Endothelial cell of umbilical vein (primary cell): ENCODE measurements around the gene NFKBIL1. TPM values are rescaled to one million over a fixed set of nuclear protein-coding genes. Genes with fewer than 3 reads are reported as not detected.

Experiments used
- BruUV-seq: library from RNA; stranded (reverse); fragments of 400-500 nt; replicated peaks from 2 replicates; lab custom pipeline; 2021; lab: Mats Ljungman, UMichigan
- CTCF ChIA-PET: fragments of 300-600, 350-600 bp; sonication (Branson Sonifier 250); formaldehyde crosslinking; loops from one replicate; lab custom pipeline; 2021; ENCODE audit warnings: antibody characterized with exemption, inconsistent platforms; lab: Charles Lee
- POLR2A ChIA-PET: fragments of 300-600, 350-600 bp; sonication (Branson Sonifier 250); formaldehyde crosslinking; loops from one replicate; lab custom pipeline; 2021; ENCODE audit warnings: antibody characterized with exemption, inconsistent platforms; lab: Charles Lee
- DNase-seq: peaks from one replicate; pipeline ENCODE4 v3.0.0-alpha.2; 2011; ENCODE audit warnings: low read depth, low spot score
- FAIRE-seq: peaks from 2 replicates; lab custom pipeline; 2011; peaks lifted over from hg19 to GRCh38; lab: Jason Lieb, UNC
- H2AFZ ChIP-seq: 2 replicates; pipeline ENCODE4 v1.6.0; 2012; ENCODE audit warnings: low read depth, low read length, control low read depth, inconsistent platforms
- H3K27ac ChIP-seq: 2 replicates; pipeline ENCODE4 v1.5.1; 2011; ENCODE audit warnings: low read depth, mild to moderate bottlenecking, control low read depth, low read length, moderate library complexity; ENCODE audit not compliant: insufficient read depth
- H3K27me3 ChIP-seq, 2 experiments: 2 replicates each; pipeline versions ENCODE4 v1.6.0 to v1.6.1; 2011; ENCODE audit warnings: low read length in 2 of 2, mixed read lengths in 1 of 2; ENCODE audit not compliant: control insufficient read depth in 2 of 2, insufficient read depth in 2 of 2
- H3K36me3 ChIP-seq, 2 experiments: 2 replicates in 1 of 2; 3 replicates in 1 of 2; pipeline ENCODE4 v1.5.1; 2011; ENCODE audit warnings: low read length in 2 of 2, mild to moderate bottlenecking in 1 of 2, moderate library complexity in 1 of 2; ENCODE audit not compliant: control insufficient read depth in 2 of 2, insufficient read depth in 2 of 2; ENCODE audit errors: extremely low read depth in 1 of 2
- H3K4me1 ChIP-seq: 3 replicates; pipeline ENCODE4 v1.5.1; 2011; ENCODE audit warnings: mild to moderate bottlenecking, low read length; ENCODE audit not compliant: control insufficient read depth, insufficient read depth; ENCODE audit errors: extremely low read depth
- H3K4me2 ChIP-seq: 2 replicates; pipeline ENCODE4 v1.6.1; 2011; ENCODE audit warnings: low read length, control low read depth, mixed read lengths; ENCODE audit not compliant: insufficient read depth
- H3K4me3 ChIP-seq, 3 experiments: fragments of 200-600 bp in 1 of 3; sonication (generic), shearing (Covaris generic) in 1 of 3; replicated peaks in 1 of 3; 2 replicates each; pipeline ENCODE4 v1.5.1; 2011 to 2016; ENCODE audit warnings: control low read depth in 3 of 3, low read length in 3 of 3, mild to moderate bottlenecking in 2 of 3, inconsistent platforms in 1 of 3, low read depth in 1 of 3, moderate library complexity in 1 of 3; ENCODE audit not compliant: insufficient read depth in 1 of 3
- H3K79me2 ChIP-seq: 2 replicates; pipeline ENCODE4 v1.6.0; 2012; ENCODE audit warnings: low read length, inconsistent platforms; ENCODE audit not compliant: control insufficient read depth, insufficient read depth
- H3K9ac ChIP-seq: replicated peaks from 2 replicates; pipeline ENCODE3; 2011; ENCODE audit warnings: low read length, control low read depth; ENCODE audit not compliant: insufficient read depth; ENCODE audit errors: extremely low read depth
- H3K9me1 ChIP-seq: replicated peaks from 3 replicates; pipeline ENCODE4 v1.6.0; 2011; ENCODE audit warnings: mild to moderate bottlenecking, low read length; ENCODE audit not compliant: control insufficient read depth, insufficient read depth; ENCODE audit errors: extremely low read depth
- H3K9me3 ChIP-seq: replicated peaks from 2 replicates; pipeline ENCODE4 v1.5.1; 2012; ENCODE audit warnings: low read length, inconsistent platforms; ENCODE audit not compliant: control insufficient read depth, insufficient read depth
- H4K20me1 ChIP-seq: replicated peaks from 2 replicates; pipeline ENCODE3; 2011; ENCODE audit warnings: mild to moderate bottlenecking, low read length; ENCODE audit not compliant: control insufficient read depth, insufficient read depth; ENCODE audit errors: extremely low read depth
- CTCF ChIP-seq, 2 donors: IDR thresholded peaks; 1 replicate in 1 of 2; 2 replicates in 1 of 2; pipeline ENCODE4 v1.5.1; 2011; ENCODE audit warnings: low read length in 2 of 2, mild to moderate bottlenecking in 2 of 2, moderate library complexity in 2 of 2, control low read depth in 1 of 2, inconsistent platforms in 1 of 2, low read depth in 1 of 2; ENCODE audit not compliant: insufficient read depth in 1 of 2; ENCODE audit errors: extremely low read depth in 1 of 2
- EZH2 ChIP-seq: IDR thresholded peaks from 2 replicates; pipeline ENCODE4 v1.6.1; 2012; ENCODE audit warnings: borderline replicate concordance, low read depth, mild to moderate bottlenecking, moderate library complexity, low read length, inconsistent platforms; ENCODE audit not compliant: severe bottlenecking
- FOS ChIP-seq: IDR thresholded peaks from 2 replicates; pipeline ENCODE4 v1.6.1; 2011; ENCODE audit warnings: mild to moderate bottlenecking, low read length, moderate library complexity, borderline replicate concordance; ENCODE audit not compliant: insufficient read depth
- GATA2 ChIP-seq: IDR thresholded peaks from 2 replicates; pipeline ENCODE4 v1.7.0; 2011; ENCODE audit warnings: low read depth, mild to moderate bottlenecking, moderate library complexity, mixed read lengths, low read length; ENCODE audit not compliant: insufficient read length, insufficient read depth
- JUN ChIP-seq: IDR thresholded peaks from 2 replicates; pipeline ENCODE4 v1.6.1; 2011; ENCODE audit warnings: borderline replicate concordance, low read depth; ENCODE audit not compliant: insufficient read length, insufficient read depth
- MAX ChIP-seq: IDR thresholded peaks from 2 replicates; pipeline ENCODE4 v1.6.1; 2011; ENCODE audit not compliant: insufficient read depth, insufficient read length
- MYC ChIP-seq: IDR thresholded peaks from one replicate; pipeline ENCODE4 v1.6.1; 2011; ENCODE audit warnings: mild to moderate bottlenecking, low read depth, low read length
- POLR2A ChIP-seq: IDR thresholded peaks from 2 replicates; pipeline ENCODE4 v1.6.1; 2012; ENCODE audit warnings: low read depth, mild to moderate bottlenecking, control low read depth, low read length
- POLR2AphosphoS5 ChIP-seq: IDR thresholded peaks from 2 replicates; pipeline ENCODE4 v1.6.1; 2012; ENCODE audit warnings: low read depth, mild to moderate bottlenecking, control low read depth, low read length, moderate library complexity; ENCODE audit not compliant: insufficient read depth
- dilution Hi-C: fragments of 300-500 bp; cut with MboI; formaldehyde crosslinking; loops from one replicate; pipeline ENCODE4 v1.15.0; 2019; ENCODE audit warnings: low sequenced_read_pairs; ENCODE audit not compliant: extremely low pct_ligation_motif_present
- intact Hi-C: fragments of 100-400 bp; cut with micrococcal nuclease; formaldehyde crosslinking; loops from one replicate; pipeline ENCODE4 v1.10.0; 2022
- polyA plus RNA-seq, 4 experiments: library from polyadenylated mRNA; depleted of rRNA in 3 of 4; stranded (reverse) in 3 of 4; unstranded in 1 of 4; fragments of >200 nt; gene quantifications; 2 replicates each; pipeline versions ENCODE4 v1.2.1 to v1.2.3, GENCODE V29; 2011 to 2012; ENCODE audit warnings: missing spikeins in 1 of 4
- total RNA-seq: library from RNA; stranded (reverse); gene quantifications from 2 replicates; pipeline ENCODE4 v1.2.3, GENCODE V29; 2021

NFKBIL1 gene
- total and polyA plus RNA-seq, 2 donors (not counting 3 experiments of a cell fraction or from before 2014, with no cell fraction given), result 9.9 to 15.5 TPM

- peaks cover 12% of the 10 kb centered on the region for H3K4me1 ChIP-seq
- no peak overlapping the region for H3K27ac ChIP-seq
- no peak overlapping the region for H3K9ac ChIP-seq
- no peaks in the 10 kb centered on the region for H3K9me1 ChIP-seq
- H3K4me2 ChIP-seq, result no peak overlapping the region
- H2AFZ ChIP-seq, result no peak overlapping the region
- no peak for TF ChIP-seq MAX
- TF ChIP-seq EZH2, result no peak
- no peak for TF ChIP-seq CTCF (IDR thresholded peaks at IDR 0.05; ENCODE audit: extremely low read depth in 1 of 2, insufficient read depth in 1 of 2, low read depth in 1 of 2, low read length in 2 of 2)
- no peak for TF ChIP-seq POLR2AphosphoS5
- no peak for TF ChIP-seq POLR2A
- TF ChIP-seq FOS, result no peak
- TF ChIP-seq MYC, result no peak
- TF ChIP-seq GATA2, result no peak
- TF ChIP-seq JUN, result no peak
- no peaks in the 10 kb centered on the region for H3K9me3 ChIP-seq
- no peak overlapping the region for H3K4me3 ChIP-seq
- dilution Hi-C loops, result no loop called here
- no peaks in the 10 kb centered on the region for H3K27me3 ChIP-seq
- intact Hi-C loops, result no loop called here
- POLR2A ChIA-PET, result no interaction called here
- no peaks in the 10 kb centered on the region for H3K36me3 ChIP-seq
- BruUV-seq, result no TSS peak
- no peak for DNase-seq
- CTCF ChIA-PET, result interaction anchor here (4.2 to 32.6 kb wide), 3 partner anchors 9 to 21 kb away, joined by 16 to 1517 read pairs (median 286); partner anchors contain the start of genes ATP6V1G2, DDX39B, LST1 and NCR3
- FAIRE-seq, result no peak
- no peaks in the 10 kb centered on the region for H4K20me1 ChIP-seq
- peaks cover 9% of the 10 kb centered on the region for H3K79me2 ChIP-seq
Observed at GRCh38 chr6:31576897-31577578, 29.6 kb downstream of the NFKBIL1 start.
